ENCODE data around the gene HJV. TPM values are rescaled to one million over a fixed set of nuclear protein-coding genes. Genes with fewer than 3 reads are reported as not detected.

The HJV gene
- total and polyA plus RNA-seq, 2 of the 8 experiments (the other 6 are each of a cell fraction or from before 2014, with no cell fraction given): 0.32 to 0.70 TPM

DNA sequence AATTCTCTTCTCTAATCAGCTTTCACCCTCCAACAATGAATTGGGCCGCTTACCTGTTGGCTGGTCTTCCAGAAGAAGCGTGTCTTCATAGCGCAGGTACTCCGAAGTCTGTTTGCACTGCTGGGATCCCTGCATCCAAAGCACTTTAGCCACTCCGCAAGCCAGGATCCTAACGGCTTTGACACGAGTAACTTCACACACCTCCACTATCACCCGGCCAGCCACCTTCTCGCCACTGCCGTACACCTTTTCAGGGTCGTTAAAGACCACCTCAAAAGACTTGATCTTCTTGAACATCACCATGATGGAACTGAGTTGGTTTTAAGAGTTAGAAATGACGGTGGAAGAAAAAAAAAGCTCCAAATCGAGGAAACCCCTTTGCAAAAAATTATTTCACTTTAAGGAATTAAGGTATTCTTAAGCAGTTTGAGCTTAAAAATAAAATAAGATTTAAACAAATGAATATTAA lies 25.5 kb downstream of the HJV start (continued):
- TF ChIP-seq HDAC6 (IDR thresholded peaks at IDR 0.05; ENCODE audit: low read depth, low read length) (no peak), JUN (IDR thresholded peaks at IDR 0.05; ENCODE audit: low read depth, low read length) (no peak), RFX5 (IDR thresholded peaks at IDR 0.05; ENCODE audit: borderline replicate concordance, low read depth, low read length) (no peak), TAF1 (IDR thresholded peaks at IDR 0.05; ENCODE audit: low read depth, low read length) (no peak), SUZ12 (IDR thresholded peaks at IDR 0.05; ENCODE audit: low read length) (no peak)
